GM06990 (cell line): Measurements from ENCODE around the gene LHX3.

Source experiments
- DNase-seq: peaks from one replicate; pipeline ENCODE4 v3.0.0-alpha.2; 2011; ENCODE audit not compliant: insufficient read length; ENCODE audit errors: extremely low read depth
- H3K27me3 ChIP-seq: replicated peaks from 2 replicates; pipeline ENCODE4 v1.6.0; 2011; ENCODE audit warnings: low read length; ENCODE audit not compliant: control insufficient read depth, insufficient read depth
- H3K36me3 ChIP-seq: 2 replicates; pipeline ENCODE4 v1.5.1; 2011; ENCODE audit warnings: low read length; ENCODE audit not compliant: control insufficient read depth, insufficient read depth
- H3K4me3 ChIP-seq: replicated peaks from 2 replicates; pipeline ENCODE4 v1.5.1; 2011; ENCODE audit warnings: low read depth, mild to moderate bottlenecking, control low read depth, low read length
- CTCF ChIP-seq: IDR thresholded peaks from 2 replicates; pipeline ENCODE4 v1.5.1; 2011; ENCODE audit warnings: low read length, control low read depth, mild to moderate bottlenecking, inconsistent platforms; ENCODE audit not compliant: insufficient read depth, poor library complexity, severe bottlenecking

The LHX3 gene

GRCh38 chr9:136222166-136222905, 17.4 kb upstream of the LHX3 start:
- no peak for DNase-seq
- no peak for TF ChIP-seq CTCF
- Histone ChIP-seq H3K4me3 (no peak overlapping the region), H3K27me3 (no peaks in the 10 kb centered on the region), H3K36me3 (peaks cover 32% of the 10 kb centered on the region)

GRCh38 chr9:136220017-136220729, 15.2 kb upstream of the LHX3 start:
- Histone ChIP-seq H3K36me3 (peaks cover 37% of the 10 kb centered on the region), H3K27me3 (no peaks in the 10 kb centered on the region), H3K4me3 (no peak overlapping the region)
- TF ChIP-seq CTCF = no peak
- DNase-seq = no peak

- Histone ChIP-seq H3K27me3 (no peaks in the 10 kb centered on the region), H3K4me3 (no peak overlapping the region), H3K36me3 (peaks cover 45% of the 10 kb centered on the region)
- DNase-seq = no peak
- no peak for TF ChIP-seq CTCF
Measured at GRCh38 chr9:136219276-136219675, 14.3 kb upstream of the LHX3 start.

- Histone ChIP-seq H3K4me3 (no peak overlapping the region), H3K27me3 (no peaks in the 10 kb centered on the region), H3K36me3 (peaks cover 41% of the 10 kb centered on the region)
- TF ChIP-seq CTCF = no peak
- no peak for DNase-seq
Measured at GRCh38 chr9:136218673-136219072, 13.7 kb upstream of the LHX3 start.

GRCh38 chr9:136218271-136218670, 13.3 kb upstream of the LHX3 start:
- Histone ChIP-seq H3K36me3 (peaks cover 42% of the 10 kb centered on the region), H3K4me3 (no peak overlapping the region), H3K27me3 (no peaks in the 10 kb centered on the region)
- no peak for TF ChIP-seq CTCF
- no peak for DNase-seq
